K562 (cell line): Measurements from ENCODE around the gene RTN4. TPM values are rescaled to one million over a fixed set of nuclear protein-coding genes. Genes with fewer than 3 reads are reported as not detected.

Experiments used
- ARID2 ChIP-seq: fragments of 450-650 bp; IDR thresholded peaks from 2 replicates; pipeline ENCODE4 v1.6.1; 2017; ENCODE audit warnings: antibody characterized with exemption, mild to moderate bottlenecking
- CTBP1 ChIP-seq: fragments of 450-650 bp; IDR thresholded peaks from 2 replicates; pipeline ENCODE4 v1.6.1; 2016; ENCODE audit warnings: borderline replicate concordance
- FOS ChIP-seq: IDR thresholded peaks from 3 replicates; pipeline ENCODE4 v1.6.1; 2011; ENCODE audit not compliant: insufficient read length; ENCODE audit errors: extremely low read depth
- HDAC3 ChIP-seq: fragments of 450-650 bp; IDR thresholded peaks from 2 replicates; pipeline ENCODE4 v1.6.1; 2018; ENCODE audit warnings: borderline replicate concordance, mild to moderate bottlenecking, moderate library complexity; ENCODE audit not compliant: partially characterized antibody
- NR2C1 ChIP-seq, 2 experiments: fragments of 450-650 bp; IDR thresholded peaks; 2 replicates each; pipeline ENCODE4 v1.6.1; 2017; ENCODE audit warnings: mild to moderate bottlenecking in 2 of 2, antibody characterized with exemption in 1 of 2, inconsistent platforms in 1 of 2, missing compliant biosample characterization in 1 of 2, missing genetic modification characterization in 1 of 2
- RAD21 ChIP-seq, 2 experiments: fragments of 250-450 bp in 1 of 2; fragments of 450-650 bp in 1 of 2; sonication (Bioruptor Pico) in 1 of 2; formaldehyde crosslinking in 1 of 2; IDR thresholded peaks in 1 of 2; conservative IDR thresholded peaks in 1 of 2; 2 replicates each; pipeline versions ENCODE4 v1.4.0 to v1.8.0; 2020 to 2022; ENCODE audit warnings: mild to moderate bottlenecking in 2 of 2, moderate library complexity in 1 of 2
- RAD51 ChIP-seq: fragments of 450-650 bp; IDR thresholded peaks from 2 replicates; pipeline ENCODE4 v1.7.1; 2016; ENCODE audit warnings: low read depth, mild to moderate bottlenecking, borderline replicate concordance
- TOE1 ChIP-seq, 2 experiments: fragments of 450-650 bp in 1 of 2; sonication (generic) in 1 of 2; formaldehyde crosslinking in 1 of 2; IDR thresholded peaks; 2 replicates each; pipeline versions ENCODE4 v1.7.1 to v1.8.0; 2016 to 2022; ENCODE audit warnings: borderline replicate concordance in 2 of 2, mild to moderate bottlenecking in 2 of 2, antibody characterized with exemption in 1 of 2, inconsistent platforms in 1 of 2, low read depth in 1 of 2, missing genetic modification reagents in 1 of 2, moderate library complexity in 1 of 2
- ZNF212 ChIP-seq: fragments of 450-650 bp; formaldehyde crosslinking; IDR thresholded peaks from 2 replicates; pipeline ENCODE4 v1.4.0; 2020; ENCODE audit warnings: mild to moderate bottlenecking
- ZNF830 ChIP-seq: fragments of 250-450 bp; sonication (Bioruptor Pico); IDR thresholded peaks from 2 replicates; pipeline ENCODE4 v1.5.0; 2021; ENCODE audit warnings: mild to moderate bottlenecking
- polyA plus RNA-seq, 8 experiments: library from polyadenylated mRNA; depleted of rRNA in 4 of 8; stranded (reverse) in 5 of 8; unstranded in 3 of 8; fragments of >200 nt; fragmentation: Nextera tagmentation in 2 of 8; fragmentation: Illumina TruSeq in 1 of 8; extraction: Ambion mirVana in 2 of 8; extraction: Trizol in 1 of 8; gene quantifications; 2 replicates each; pipeline versions ENCODE4 v1.2.1 to v1.2.3, GENCODE V29; 2011 to 2014; ENCODE audit warnings: inconsistent platforms in 1 of 8, missing spikeins in 1 of 8
- total RNA-seq, 7 experiments: library from RNA; depleted of rRNA in 6 of 7; stranded (reverse); fragments of >200 nt in 6 of 7; fragmentation: Illumina TruSeq in 2 of 7; extraction: Trizol in 2 of 7; gene quantifications; 2 replicates each; pipeline versions ENCODE4 v1.2.1 to v1.2.3, GENCODE V29; 2011 to 2021; ENCODE audit warnings: low replicate concordance in 1 of 7
- TF ChIP-seq, protein P1 (sequence below): sonication (generic); formaldehyde crosslinking; IDR thresholded peaks from 2 replicates; pipeline ENCODE4 v1.4.0; 2020; ENCODE audit warnings: mild to moderate bottlenecking, missing genetic modification reagents
- TF ChIP-seq, protein P2 (sequence below), 2 experiments: fragments of 450-650 bp; IDR thresholded peaks; 2 replicates each; pipeline ENCODE4 v1.6.1; 2018; ENCODE audit warnings: mild to moderate bottlenecking in 2 of 2, low read depth in 1 of 2; ENCODE audit not compliant: partially characterized antibody in 2 of 2
- TF ChIP-seq, protein P3 (sequence below), 2 experiments: IDR thresholded peaks; 2 replicates each; pipeline ENCODE4 v1.6.1; 2012; ENCODE audit warnings: improper control_type of control experiment in 2 of 2, low read depth in 2 of 2, low read length in 2 of 2, borderline replicate concordance in 1 of 2
- TF ChIP-seq, protein P4 (sequence below): fragments of 450-650 bp; formaldehyde crosslinking; IDR thresholded peaks from 2 replicates; pipeline ENCODE4 v1.4.0; 2020; ENCODE audit warnings: mild to moderate bottlenecking, moderate library complexity

The RTN4 gene
- total and polyA plus RNA-seq, 9 of the 15 experiments (the other 6 are each of a cell fraction or from before 2014, with no cell fraction given): 73.0 to 248 (median 116) TPM

DNA sequence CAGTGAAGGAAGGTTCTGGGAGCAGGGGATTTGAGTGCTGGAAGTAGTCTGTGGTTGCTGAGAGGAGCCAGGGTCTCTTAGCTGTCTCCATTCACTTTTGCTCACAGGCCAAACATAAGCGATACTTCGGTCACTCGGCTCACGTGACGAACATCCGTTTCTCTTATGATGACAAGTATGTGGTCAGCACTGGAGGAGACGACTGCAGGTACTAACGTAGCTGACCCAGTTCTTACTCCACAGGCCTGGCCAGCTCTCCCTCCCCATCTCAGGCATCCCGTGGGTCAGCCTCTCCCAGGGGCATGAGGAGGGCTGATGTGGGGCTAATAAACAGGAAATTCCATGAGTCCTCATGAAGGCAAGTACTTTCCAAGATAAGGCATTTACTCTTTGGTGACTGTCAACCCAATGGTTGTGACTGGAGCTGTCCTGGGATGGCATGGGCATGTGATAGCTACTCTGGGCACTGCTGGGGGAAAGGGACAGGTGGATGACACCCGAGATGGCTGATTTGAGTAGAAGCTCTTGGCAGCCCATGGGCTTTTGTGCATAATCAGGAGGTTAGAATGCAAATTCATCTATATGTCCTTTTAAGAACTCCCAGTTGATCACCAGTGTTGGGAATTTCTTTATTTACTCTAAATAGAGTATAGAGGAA lies 81.6 kb downstream of the RTN4 start (continued):
- TF ChIP-seq, protein P1, sequence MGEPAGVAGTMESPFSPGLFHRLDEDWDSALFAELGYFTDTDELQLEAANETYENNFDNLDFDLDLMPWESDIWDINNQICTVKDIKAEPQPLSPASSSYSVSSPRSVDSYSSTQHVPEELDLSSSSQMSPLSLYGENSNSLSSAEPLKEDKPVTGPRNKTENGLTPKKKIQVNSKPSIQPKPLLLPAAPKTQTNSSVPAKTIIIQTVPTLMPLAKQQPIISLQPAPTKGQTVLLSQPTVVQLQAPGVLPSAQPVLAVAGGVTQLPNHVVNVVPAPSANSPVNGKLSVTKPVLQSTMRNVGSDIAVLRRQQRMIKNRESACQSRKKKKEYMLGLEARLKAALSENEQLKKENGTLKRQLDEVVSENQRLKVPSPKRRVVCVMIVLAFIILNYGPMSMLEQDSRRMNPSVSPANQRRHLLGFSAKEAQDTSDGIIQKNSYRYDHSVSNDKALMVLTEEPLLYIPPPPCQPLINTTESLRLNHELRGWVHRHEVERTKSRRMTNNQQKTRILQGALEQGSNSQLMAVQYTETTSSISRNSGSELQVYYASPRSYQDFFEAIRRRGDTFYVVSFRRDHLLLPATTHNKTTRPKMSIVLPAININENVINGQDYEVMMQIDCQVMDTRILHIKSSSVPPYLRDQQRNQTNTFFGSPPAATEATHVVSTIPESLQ: no peak
- no peak for TF ChIP-seq ZNF212 (CRISPR knock-in tag)
- TF ChIP-seq HDAC3: no peak
- TF ChIP-seq, protein P2, sequence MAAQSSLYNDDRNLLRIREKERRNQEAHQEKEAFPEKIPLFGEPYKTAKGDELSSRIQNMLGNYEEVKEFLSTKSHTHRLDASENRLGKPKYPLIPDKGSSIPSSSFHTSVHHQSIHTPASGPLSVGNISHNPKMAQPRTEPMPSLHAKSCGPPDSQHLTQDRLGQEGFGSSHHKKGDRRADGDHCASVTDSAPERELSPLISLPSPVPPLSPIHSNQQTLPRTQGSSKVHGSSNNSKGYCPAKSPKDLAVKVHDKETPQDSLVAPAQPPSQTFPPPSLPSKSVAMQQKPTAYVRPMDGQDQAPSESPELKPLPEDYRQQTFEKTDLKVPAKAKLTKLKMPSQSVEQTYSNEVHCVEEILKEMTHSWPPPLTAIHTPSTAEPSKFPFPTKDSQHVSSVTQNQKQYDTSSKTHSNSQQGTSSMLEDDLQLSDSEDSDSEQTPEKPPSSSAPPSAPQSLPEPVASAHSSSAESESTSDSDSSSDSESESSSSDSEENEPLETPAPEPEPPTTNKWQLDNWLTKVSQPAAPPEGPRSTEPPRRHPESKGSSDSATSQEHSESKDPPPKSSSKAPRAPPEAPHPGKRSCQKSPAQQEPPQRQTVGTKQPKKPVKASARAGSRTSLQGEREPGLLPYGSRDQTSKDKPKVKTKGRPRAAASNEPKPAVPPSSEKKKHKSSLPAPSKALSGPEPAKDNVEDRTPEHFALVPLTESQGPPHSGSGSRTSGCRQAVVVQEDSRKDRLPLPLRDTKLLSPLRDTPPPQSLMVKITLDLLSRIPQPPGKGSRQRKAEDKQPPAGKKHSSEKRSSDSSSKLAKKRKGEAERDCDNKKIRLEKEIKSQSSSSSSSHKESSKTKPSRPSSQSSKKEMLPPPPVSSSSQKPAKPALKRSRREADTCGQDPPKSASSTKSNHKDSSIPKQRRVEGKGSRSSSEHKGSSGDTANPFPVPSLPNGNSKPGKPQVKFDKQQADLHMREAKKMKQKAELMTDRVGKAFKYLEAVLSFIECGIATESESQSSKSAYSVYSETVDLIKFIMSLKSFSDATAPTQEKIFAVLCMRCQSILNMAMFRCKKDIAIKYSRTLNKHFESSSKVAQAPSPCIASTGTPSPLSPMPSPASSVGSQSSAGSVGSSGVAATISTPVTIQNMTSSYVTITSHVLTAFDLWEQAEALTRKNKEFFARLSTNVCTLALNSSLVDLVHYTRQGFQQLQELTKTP (IDR thresholded peaks at IDR 0.05; ENCODE audit: low read depth in 1 of 2, partially characterized antibody in 2 of 2): peak in 1 of 2 experiments; percentile 8
- TF ChIP-seq, protein P3, sequence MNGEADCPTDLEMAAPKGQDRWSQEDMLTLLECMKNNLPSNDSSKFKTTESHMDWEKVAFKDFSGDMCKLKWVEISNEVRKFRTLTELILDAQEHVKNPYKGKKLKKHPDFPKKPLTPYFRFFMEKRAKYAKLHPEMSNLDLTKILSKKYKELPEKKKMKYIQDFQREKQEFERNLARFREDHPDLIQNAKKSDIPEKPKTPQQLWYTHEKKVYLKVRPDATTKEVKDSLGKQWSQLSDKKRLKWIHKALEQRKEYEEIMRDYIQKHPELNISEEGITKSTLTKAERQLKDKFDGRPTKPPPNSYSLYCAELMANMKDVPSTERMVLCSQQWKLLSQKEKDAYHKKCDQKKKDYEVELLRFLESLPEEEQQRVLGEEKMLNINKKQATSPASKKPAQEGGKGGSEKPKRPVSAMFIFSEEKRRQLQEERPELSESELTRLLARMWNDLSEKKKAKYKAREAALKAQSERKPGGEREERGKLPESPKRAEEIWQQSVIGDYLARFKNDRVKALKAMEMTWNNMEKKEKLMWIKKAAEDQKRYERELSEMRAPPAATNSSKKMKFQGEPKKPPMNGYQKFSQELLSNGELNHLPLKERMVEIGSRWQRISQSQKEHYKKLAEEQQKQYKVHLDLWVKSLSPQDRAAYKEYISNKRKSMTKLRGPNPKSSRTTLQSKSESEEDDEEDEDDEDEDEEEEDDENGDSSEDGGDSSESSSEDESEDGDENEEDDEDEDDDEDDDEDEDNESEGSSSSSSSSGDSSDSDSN (IDR thresholded peaks at IDR 0.05; ENCODE audit: borderline replicate concordance in 1 of 2, low read depth in 2 of 2, low read length in 2 of 2): no peak
- no peak for TF ChIP-seq ZNF830 (CRISPR knock-in tag)
- no peak for TF ChIP-seq NR2C1 (IDR thresholded peaks at IDR 0.05)
- no peak for TF ChIP-seq NR2C1 (tag; IDR thresholded peaks at IDR 0.05)
- peak; percentile 52 for TF ChIP-seq RAD51
- peak; percentile 40; the same call in 1 of the 2 replicates for TF ChIP-seq TOE1 (IDR thresholded peaks at IDR 0.05; ENCODE audit: borderline replicate concordance)
- no peak for TF ChIP-seq TOE1 (CRISPR knock-in tag; IDR thresholded peaks at IDR 0.05; ENCODE audit: borderline replicate concordance, low read depth)
- no peak for TF ChIP-seq RAD21 (CRISPR knock-in tag; conservative IDR thresholded peaks at IDR 0.05 in 1 of 2, IDR thresholded peaks at IDR 0.05 in 1 of 2)
- 0 out of 2 replicates have a peak, but pooled peaks have one; percentile 35 for TF ChIP-seq CTBP1
- no peak for TF ChIP-seq FOS
- no peak for TF ChIP-seq ARID2
- TF ChIP-seq, protein P4, sequence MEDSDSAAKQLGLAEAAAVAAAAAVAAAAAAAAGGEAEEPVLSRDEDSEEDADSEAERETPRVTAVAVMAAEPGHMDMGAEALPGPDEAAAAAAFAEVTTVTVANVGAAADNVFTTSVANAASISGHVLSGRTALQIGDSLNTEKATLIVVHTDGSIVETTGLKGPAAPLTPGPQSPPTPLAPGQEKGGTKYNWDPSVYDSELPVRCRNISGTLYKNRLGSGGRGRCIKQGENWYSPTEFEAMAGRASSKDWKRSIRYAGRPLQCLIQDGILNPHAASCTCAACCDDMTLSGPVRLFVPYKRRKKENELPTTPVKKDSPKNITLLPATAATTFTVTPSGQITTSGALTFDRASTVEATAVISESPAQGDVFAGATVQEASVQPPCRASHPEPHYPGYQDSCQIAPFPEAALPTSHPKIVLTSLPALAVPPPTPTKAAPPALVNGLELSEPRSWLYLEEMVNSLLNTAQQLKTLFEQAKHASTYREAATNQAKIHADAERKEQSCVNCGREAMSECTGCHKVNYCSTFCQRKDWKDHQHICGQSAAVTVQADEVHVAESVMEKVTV (CRISPR knock-in tag): no peak
